ENCODE results near the gene ZBTB17.

The ZBTB17 gene

DNA sequence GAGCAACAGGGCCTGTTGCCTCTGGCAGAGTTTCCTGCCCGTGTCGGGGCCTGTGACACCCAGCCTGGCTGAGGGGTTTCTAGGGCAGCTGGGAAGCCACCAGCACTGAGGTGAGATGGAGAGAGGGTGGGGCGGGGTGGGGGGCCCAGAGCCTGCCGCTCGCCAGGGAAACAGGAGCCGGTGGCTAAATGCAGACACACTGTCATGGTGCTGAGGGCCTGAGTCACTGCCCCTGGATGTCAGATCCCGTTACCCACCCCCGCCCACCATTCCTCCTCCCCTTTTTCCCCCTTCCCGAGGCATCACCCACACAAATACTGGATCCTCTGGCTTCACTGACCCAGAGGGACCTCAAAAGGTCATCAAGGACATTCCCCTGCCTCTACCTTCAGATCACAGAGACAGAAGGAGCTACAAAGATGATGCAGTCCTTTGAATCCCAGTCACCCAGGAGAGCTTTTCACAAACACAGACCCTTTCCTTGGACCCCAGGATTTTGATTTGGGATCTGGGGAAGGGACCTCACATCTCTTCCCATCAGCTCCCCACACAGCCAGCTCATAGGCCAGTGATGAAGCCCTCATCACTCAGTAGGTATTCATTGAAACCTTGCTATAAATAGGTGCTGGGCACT lies 43.9 kb upstream of the ZBTB17 start:
- H3K4me3 ChIP-seq (ENCODE audit: low read depth, low read length) = no peak overlapping the region
- in situ Hi-C loops (cut with HindIII; ENCODE audit: low sequenced_read_pairs) = no loop called here
- no peak for DNase-seq (ENCODE audit: low read depth)
- TF ChIP-seq, protein P1, sequence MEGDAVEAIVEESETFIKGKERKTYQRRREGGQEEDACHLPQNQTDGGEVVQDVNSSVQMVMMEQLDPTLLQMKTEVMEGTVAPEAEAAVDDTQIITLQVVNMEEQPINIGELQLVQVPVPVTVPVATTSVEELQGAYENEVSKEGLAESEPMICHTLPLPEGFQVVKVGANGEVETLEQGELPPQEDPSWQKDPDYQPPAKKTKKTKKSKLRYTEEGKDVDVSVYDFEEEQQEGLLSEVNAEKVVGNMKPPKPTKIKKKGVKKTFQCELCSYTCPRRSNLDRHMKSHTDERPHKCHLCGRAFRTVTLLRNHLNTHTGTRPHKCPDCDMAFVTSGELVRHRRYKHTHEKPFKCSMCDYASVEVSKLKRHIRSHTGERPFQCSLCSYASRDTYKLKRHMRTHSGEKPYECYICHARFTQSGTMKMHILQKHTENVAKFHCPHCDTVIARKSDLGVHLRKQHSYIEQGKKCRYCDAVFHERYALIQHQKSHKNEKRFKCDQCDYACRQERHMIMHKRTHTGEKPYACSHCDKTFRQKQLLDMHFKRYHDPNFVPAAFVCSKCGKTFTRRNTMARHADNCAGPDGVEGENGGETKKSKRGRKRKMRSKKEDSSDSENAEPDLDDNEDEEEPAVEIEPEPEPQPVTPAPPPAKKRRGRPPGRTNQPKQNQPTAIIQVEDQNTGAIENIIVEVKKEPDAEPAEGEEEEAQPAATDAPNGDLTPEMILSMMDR (IDR thresholded peaks at IDR 0.05; ENCODE audit: low read depth, low read length, missing control alignments) = no peak

DNA sequence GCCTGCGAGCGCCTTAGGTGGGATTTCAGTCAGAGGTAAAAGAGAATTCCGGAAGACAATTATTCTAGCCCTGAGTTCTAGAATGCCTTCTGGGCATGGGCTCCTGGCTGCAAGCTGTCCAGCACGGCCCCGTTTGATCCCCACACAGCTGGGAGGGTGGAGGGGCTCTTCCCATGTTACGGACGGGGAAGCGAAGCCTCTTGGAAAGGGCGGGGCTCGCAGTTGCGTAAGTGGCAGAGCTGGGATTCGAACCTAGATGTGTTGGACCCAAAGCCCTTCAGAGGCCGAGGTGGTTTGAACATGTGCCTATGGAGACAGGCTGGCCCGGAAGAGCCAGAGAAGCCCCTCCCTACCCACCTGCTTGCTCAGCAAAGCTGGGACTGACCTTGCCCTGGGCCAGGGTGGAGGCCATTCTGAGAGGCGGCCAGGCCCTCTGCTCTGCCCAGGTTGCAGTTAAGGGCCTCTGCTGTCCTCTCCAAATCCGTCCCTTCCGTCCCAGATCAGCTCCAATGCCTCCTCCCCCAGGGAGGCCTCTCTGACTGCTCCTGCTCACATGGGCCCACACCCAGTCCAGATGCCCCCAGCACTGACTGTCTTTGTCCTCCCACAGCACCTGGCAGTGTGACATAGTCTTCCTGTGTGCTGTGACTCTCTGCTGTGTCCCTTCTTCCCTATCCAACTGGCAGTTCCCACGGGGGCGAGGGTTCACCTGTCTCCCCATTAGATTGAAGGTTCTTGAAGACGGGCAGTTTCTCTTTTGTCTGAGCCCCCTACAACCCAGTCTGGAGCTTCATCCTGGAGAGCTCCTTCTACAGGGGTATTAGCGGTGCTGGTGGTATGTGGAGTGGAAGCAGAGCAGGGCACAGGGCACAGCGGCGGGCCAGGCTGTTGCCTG lies 43.1 kb upstream of the ZBTB17 start:
- TF ChIP-seq, protein P1 (IDR thresholded peaks at IDR 0.05; ENCODE audit: low read depth, low read length, missing control alignments) = no peak
- in situ Hi-C loops (cut with HindIII; ENCODE audit: low sequenced_read_pairs) = no loop called here
- DNase-seq (ENCODE audit: low read depth) = no peak
- H3K4me3 ChIP-seq (ENCODE audit: low read depth, low read length) = no peak overlapping the region

- in situ Hi-C loops (cut with HindIII; ENCODE audit: low sequenced_read_pairs) = no loop called here
- H3K4me3 ChIP-seq (ENCODE audit: low read depth, low read length) = no peak overlapping the region
- TF ChIP-seq, protein P1 (IDR thresholded peaks at IDR 0.05; ENCODE audit: low read depth, low read length, missing control alignments) = no peak
- DNase-seq (ENCODE audit: low read depth) = no peak
These were observed 42.4 kb upstream of the ZBTB17 start for GRCh38 chr1:16018308-16018707.

DNA sequence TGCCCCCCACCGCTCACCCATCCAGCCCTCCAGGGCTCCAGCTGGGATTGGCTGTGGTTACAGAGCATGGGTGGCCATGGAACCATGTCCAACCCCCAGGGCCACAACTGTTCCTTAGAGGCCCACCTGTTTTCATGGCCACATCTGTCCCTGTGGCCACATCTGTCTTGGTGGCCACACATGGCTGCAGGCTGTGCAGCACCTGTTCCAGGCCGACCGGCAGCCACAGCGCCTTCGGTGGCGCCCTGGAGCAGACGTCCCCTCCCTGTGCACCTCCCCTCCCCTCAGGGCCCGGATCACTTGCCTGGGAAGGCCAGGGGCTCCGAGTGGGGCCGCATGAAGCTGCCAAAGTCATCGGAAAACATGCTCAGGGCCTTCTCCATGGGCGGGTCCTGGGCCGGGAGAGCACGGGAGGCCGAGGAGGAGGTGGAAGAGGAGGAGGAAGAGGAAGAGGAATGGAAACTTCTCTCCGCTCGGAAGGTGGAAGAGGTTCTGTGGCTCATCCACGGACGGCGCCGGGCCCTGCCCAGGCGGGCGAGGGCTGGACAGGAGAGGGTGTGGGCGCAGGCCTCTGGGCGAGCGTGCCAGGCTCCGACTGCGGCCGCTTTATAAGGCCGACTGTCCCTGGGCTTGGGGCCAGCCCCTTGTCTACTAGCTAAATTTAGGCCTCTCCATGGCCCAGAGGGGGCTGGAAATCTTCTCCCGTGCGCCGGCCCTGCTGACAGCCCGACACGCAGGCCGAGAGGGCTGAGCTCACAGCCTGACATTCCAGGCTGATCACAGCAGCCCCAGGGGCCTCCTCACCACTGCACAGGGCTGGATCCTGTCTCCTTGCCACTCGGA lies 41.8 kb upstream of the ZBTB17 start, which contains the start of gene HSPB7:
Gene HSPB7, minus strand, starts transcription at position 583 of the 843 bp plus-strand sequence. Its CDS starts 80 bp downstream, at position 503.
- no peak for DNase-seq (ENCODE audit: low read depth)
- TF ChIP-seq, protein P1 (IDR thresholded peaks at IDR 0.05; ENCODE audit: low read depth, low read length, missing control alignments) = no peak
- in situ Hi-C loops (cut with HindIII; ENCODE audit: low sequenced_read_pairs) = no loop called here
- H3K4me3 ChIP-seq (ENCODE audit: low read depth, low read length) = no peak within 1 kb of the TSS

GRCh38 chr1:16017076-16017460 lies 41.2 kb upstream of the ZBTB17 start:
- in situ Hi-C loops (cut with HindIII; ENCODE audit: low sequenced_read_pairs) = no loop called here

More at GRCh38 chr1:16017076-16017460, 41.2 kb upstream of the ZBTB17 start:
- TF ChIP-seq, protein P1 (IDR thresholded peaks at IDR 0.05; ENCODE audit: low read depth, low read length, missing control alignments) = no peak
- no peak overlapping the region for H3K4me3 ChIP-seq (ENCODE audit: low read depth, low read length)
- no peak for DNase-seq (ENCODE audit: low read depth)

Data from astrocyte of the cerebellum (primary cell).